Ammon's horn (tissue), 1 donor: ENCODE results near the gene CAVIN2.
"Not testable (repeated sequence)": the region's sequence is repeated elsewhere in the genome, so short reads cannot be mapped to it uniquely, and the experiment has no call there.

Source experiments
- DNase-seq: peaks from one replicate; pipeline ENCODE4 v3.0.0-alpha.2; 2016; ENCODE audit warnings: low spot score

Gene CAVIN2

DNA sequence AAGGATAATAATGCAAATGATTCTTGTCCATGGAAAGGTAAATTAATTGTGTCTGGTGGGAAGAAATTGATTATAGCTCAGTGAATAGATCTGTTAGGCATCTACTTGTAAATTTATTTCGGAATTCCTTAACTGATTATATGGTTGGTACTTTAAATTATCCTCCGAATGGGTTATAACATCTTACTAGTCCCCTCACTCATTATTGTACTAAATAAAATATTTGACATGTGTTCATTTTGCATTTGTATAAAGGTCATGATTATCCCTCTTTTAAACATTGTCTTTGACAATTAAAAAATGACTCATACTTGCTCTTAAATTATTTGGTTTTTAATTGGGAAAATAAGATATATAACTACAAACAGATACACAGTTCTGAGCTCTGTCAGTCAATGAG, 47.4 kb downstream of the CAVIN2 start:
- DNase-seq = no peak

GRCh38 chr2:191797942-191798876, 48.7 kb downstream of the CAVIN2 start:
- no peak for DNase-seq

- DNase-seq = no peak
Measured at GRCh38 chr2:191797500-191797899, 49.4 kb downstream of the CAVIN2 start.

- no peak for DNase-seq
Measured at GRCh38 chr2:191795715-191796114, 51.2 kb downstream of the CAVIN2 start.

DNA sequence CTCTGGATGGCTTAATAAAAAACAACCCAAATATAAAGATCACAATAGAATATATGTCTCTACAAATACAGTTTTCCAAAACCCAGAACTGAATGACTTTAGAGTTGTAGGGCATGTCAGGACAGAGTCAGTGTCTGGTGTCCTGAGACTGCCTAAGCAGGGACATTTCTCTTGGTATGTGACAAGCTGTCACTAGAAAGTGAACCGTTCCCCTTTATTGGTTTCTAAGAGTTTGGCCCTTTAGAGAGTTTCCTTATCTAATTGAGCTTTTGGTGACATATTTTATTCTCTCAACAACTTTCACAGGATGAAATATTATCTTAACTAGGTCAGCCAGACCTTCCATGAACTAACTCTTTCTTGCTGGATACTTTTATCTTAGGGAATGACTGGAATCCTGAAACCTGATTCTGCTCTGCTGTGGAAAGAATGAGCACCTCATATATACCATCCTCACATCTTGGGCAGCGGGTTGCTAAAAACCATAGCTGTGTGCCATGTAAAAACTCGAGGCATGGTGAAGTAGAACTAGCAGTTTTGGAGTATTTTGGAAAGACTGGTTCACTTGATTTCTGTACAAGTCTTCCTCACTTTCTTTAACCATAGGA, 54.8 kb downstream of the CAVIN2 start:
- DNase-seq = no peak

DNA sequence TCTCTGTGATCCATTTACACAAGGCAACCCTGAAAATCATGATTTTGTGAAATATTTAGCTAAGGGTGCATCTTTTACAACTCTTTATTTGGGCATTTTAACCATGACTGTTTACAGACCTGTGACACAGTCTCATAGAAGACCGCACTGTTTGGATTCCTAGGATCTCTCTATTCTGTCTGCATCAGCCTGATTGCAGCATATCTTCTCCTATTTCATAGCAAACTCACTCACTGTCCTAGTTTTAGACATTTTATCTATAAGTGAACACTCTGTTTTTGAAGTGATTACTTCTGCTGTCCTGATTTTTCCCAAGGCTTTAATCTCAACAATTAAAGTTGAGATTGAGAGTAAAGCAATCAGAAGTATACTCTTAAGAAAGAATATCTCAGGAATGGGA, 56.2 kb downstream of the CAVIN2 start:
- DNase-seq = no peak

GRCh38 chr2:191789796-191790195, 57.1 kb downstream of the CAVIN2 start:
- no peak for DNase-seq

GRCh38 chr2:191786694-191787093, 60.2 kb downstream of the CAVIN2 start:
- no peak for DNase-seq

- not testable (repeated sequence) for DNase-seq
Measured at GRCh38 chr2:191785651-191786050, 61.2 kb downstream of the CAVIN2 start.
